GM19035 (cell line): ENCODE measurements around the gene AGAP1.

ENCODE experiments used
- ATAC-seq: cut with Tn5 transposase; IDR thresholded peaks from one replicate; pipeline ENCODE4 v1.9.1; 2021; ENCODE audit not compliant: unreplicated experiment

Gene AGAP1

GRCh38 chr2:235493775-235494715, at the start of gene AGAP1:
Gene AGAP1 (plus strand): TSS chr2:235494043.
- ATAC-seq, result no peak

DNA sequence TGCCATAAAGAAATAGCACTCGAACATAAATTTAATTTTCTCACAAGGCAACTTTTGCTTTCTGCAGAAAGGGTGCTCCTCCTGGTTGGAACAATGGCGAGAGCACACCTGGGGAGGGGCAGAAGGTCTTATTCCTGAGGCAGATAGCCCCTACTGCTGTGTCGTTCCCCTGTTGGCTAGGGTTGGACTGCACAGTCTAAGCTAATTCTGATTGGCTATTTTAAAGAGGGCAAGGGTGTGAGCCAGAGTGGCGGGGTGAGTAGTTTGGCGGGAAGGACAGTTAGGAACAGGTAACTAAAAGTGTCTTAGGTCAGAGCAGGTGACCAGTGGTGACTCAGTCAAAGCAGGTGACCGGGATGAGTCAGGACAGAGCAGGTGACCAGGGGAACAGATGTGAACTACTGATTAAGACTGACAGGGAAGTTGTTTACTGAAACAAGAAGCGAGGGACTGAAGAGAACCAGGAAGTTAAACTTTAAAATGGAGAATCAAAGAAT, 49.7 kb upstream of the AGAP1 start:
- ATAC-seq, result no peak

GRCh38 chr2:235445116-235445515, 48.7 kb upstream of the AGAP1 start:
- ATAC-seq, result no peak

DNA sequence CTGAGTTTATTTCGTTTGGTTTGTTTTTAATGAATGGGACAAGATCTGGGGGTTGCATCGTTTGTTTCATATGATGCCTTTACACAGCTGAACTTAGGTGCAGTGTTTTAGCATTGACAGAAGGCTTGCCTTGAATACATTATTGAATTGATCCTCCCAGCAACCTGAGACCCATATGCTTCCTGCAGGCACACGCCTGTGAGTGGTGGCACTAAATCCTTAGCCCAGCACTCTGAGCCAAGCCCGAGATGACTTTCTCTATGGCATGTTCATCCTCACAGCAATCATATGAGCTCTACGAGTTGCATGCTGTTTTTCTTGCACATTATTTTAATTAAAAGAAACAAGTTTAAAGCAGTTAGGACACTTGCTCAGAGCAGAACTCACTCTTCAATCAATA, 47.8 kb upstream of the AGAP1 start:
- ATAC-seq, result no peak

- no peak for ATAC-seq
These were observed 46.6 kb upstream of the AGAP1 start for GRCh38 chr2:235447210-235447609.

- ATAC-seq, result no peak
These were observed 44.3 kb upstream of the AGAP1 start for GRCh38 chr2:235449568-235449967.

- ATAC-seq, result no peak
These were observed 40.2 kb upstream of the AGAP1 start for GRCh38 chr2:235453605-235454151.

GRCh38 chr2:235458839-235459273, 35.0 kb upstream of the AGAP1 start:
- ATAC-seq, result no peak

DNA sequence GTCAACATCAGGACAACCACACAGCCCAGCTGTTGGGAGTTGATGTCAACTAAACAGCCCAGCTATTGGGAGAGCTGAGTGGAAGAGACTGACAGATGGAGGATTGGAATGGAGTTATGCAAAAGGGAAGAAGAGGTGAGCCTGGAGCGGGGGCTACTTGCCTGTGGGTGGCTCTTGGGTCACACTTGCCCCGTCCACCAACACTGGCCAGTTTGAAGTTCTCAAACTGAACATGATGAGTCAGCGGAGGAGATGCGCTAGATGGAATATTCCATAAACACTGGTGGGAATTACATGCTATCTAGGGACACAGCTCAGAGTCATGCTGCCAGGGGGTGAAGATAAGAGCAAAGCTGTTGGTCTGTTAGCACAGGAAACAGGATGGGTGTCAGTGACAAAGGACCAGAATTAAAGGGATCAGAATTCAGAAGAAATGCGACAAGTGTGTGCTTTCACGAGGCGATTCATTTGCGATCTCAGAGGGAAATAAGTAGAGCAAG, 33.2 kb upstream of the AGAP1 start:
- ATAC-seq, result no peak

- ATAC-seq, result no peak
These were observed 32.0 kb upstream of the AGAP1 start for GRCh38 chr2:235461763-235462414.

- ATAC-seq, result no peak
These were observed 31.4 kb upstream of the AGAP1 start for GRCh38 chr2:235462415-235462790.

DNA sequence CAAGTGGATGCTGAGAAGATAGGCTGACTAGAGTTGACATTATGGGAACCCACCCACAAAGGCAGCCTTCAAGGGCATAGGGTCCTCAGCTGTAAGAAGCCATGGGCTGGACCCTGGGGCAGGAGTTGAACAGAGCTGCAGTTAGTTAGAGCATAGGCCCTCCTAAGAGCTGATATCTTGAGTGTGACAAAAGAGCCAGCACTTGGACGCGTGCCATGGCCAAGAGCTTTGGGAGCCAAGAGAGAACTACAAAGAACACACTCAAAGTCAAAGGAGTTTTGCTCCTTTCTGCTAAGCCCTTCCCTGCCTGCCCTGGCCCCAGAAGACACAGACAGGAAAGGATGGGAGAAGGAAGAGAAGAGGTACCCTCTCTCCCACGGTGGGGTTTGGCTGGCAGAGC, 29.9 kb upstream of the AGAP1 start:
- ATAC-seq, result no peak

DNA sequence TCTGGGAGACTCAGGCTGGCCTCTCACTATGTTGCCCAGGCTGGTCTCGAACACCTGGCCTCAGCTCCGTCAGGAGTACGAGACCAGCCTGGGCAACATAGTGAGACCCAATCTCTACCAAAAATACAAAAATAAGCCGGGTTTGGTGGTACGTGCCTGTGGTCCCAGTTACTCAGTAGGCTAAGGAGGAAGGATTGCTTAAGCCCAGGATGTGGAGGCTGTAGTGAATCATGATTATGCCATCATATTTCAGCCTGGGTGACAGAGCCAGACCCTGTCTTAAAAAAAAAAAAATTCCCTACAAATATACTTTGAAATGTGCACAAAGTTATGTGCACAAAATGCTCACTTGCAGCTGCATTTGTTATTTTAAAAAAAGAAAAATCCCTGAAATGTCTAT, 26.3 kb upstream of the AGAP1 start:
- no peak for ATAC-seq

DNA sequence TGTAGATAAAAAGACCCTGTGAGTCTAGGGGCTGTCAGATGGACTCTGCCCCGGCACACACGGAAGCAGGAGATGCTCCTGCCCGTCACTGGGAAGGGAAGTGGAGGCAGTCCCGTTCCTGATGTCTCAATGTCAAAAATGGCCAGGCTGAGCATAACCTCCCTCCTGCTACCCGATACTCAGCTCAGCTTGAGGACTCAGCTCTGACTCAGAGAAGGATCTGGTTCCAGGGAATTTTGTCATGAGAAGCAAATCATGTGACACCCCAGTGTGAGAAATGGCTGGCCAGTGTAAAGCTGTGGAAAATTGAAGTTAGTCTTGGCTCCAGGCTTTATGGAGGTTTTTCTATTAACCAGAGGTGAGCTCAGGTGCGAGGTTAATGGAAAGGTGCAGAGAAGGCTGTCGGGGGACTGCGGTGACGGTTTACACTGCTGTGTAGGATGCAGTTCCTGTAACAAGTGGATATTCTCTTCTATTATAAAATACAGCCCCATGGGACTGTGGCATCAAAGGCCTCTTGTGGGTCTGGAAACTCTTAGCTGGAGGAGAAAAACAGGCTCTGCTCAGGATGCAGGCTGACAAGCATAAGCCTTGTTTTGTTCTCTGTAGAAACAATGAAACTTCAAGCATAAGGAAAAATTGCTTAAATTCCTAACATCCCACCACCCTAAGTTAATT, 24.7 kb upstream of the AGAP1 start:
- ATAC-seq, result no peak

DNA sequence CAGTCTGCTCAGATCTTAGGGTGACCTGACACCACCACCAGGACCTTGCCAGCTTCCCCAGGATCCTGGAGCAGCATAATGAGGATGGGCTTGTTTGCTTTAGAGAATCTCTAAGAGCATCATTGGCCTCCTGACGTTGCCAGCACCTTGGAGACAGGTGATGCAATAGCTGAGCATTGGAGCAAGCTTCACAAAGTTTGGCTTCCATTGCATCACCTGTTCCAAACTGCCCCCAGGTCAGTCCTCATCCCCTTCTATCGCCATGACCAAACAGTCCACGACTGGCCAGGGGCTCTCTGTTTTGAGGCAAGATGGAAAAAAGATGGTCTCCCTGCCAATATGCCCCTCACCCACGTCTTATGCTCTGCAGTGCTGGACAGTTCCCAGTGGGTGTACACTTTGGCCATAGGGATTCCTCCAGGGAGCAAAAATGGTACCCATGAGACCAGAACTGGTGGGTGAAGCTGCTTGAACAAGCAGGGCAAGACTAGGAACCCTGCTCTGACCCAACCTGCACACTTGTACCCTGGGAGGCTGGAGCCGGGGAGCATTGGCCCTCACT, 22.6 kb upstream of the AGAP1 start:
- no peak for ATAC-seq

DNA sequence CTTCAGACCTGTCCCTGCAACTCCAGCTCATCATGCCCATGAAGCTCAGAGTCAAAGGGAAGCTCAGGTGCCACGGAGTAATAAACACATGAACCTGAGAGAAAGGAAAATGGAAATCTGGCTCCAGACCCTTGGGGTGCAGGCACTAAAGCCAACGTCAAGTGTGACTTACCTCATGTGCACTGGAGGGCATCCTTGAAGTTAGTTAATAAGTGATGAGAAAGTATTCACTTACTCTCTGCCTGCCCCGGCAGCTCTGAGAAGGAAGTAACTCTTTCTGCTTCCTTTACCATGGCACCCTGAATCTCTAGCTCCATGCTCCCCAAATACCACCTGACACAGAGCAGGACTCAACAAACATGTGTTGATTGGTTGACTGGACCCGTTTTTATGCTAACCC, 21.4 kb upstream of the AGAP1 start:
- no peak for ATAC-seq

- no peak for ATAC-seq
These were observed 15.2 kb upstream of the AGAP1 start for GRCh38 chr2:235478609-235479008.

DNA sequence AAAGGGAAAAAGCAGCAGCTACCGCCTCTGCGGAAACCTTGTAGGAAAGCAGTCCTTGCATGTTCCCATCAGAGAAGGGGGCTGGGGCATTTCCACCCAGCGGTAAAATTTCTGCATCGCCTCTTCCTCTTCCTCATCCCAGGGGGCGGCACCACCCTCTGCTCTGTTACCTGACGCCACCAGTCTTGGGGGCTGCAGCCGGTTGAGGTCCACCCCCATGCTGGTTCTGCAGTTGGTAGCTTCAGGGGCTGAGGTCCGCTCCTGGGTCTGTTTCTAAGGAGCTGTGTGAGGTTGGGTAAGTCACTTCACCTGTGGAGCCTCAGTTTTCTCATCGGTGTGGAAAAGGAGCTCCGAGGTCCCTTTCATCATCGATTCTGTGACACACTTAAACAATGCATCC, 14.2 kb upstream of the AGAP1 start:
- ATAC-seq, result no peak

- no peak for ATAC-seq
These were observed 13.2 kb upstream of the AGAP1 start for GRCh38 chr2:235480614-235481013.

DNA sequence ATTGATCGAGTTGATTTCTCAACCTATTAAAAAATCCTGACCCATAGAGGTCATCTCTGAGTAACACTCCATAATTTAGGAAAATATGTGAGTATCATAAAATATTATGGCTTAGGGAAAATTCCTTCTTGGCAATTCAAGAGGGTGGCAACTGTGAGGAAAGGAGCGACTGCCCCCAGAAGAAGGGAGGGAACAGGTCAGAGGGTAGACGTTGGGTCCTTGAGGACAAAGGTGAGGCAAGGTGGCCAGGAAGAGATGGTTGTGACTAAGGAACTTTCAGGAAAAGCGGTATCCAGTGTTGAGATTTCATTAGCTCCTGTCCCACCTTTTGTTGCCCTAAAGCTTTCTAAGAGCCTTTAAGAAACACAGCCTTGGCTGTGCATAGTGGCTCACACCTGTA, 10.5 kb upstream of the AGAP1 start:
- no peak for ATAC-seq

- ATAC-seq, result no peak
These were observed 8.5 kb upstream of the AGAP1 start for GRCh38 chr2:235485362-235485761.
